Measurements from ENCODE around the gene MARS1.

MARS1 gene

GRCh38 chr12:57518920-57519795 is 31.3 kb downstream of the MARS1 start:
- no peak for DNase-seq

- peak in 1 of 2 experiments; percentile 46 for DNase-seq
Observed at GRCh38 chr12:57519796-57520052, 31.9 kb downstream of the MARS1 start.

- peak; percentile 97 to 99 for DNase-seq
Observed at GRCh38 chr12:57520053-57520818, 32.4 kb downstream of the MARS1 start, which contains the start of gene DDIT3. DDIT3 (minus strand) TSS chr12:57520514; CDS start chr12:57517406, 3,108 bp downstream.

- DNase-seq, result peak; percentile 61 to 64
Observed at GRCh38 chr12:57521525-57522010, 33.7 kb downstream of the MARS1 start.

- DNase-seq, result peak; percentile 89 to 91
Observed at GRCh38 chr12:57522011-57522886, 34.4 kb downstream of the MARS1 start, which contains the start of gene MBD6. MBD6 (plus strand) TSS chr12:57522824; CDS start chr12:57524304, 1,480 bp downstream.

GRCh38 chr12:57522887-57523705 is 35.2 kb downstream of the MARS1 start:
- DNase-seq, result peak; percentile 17 to 74

- peak in 1 of 2 experiments; percentile 41 for DNase-seq
Observed at GRCh38 chr12:57523706-57524614, 36.1 kb downstream of the MARS1 start.

GRCh38 chr12:57524814-57525614 is 37.1 kb downstream of the MARS1 start:
- no peak for DNase-seq

GRCh38 chr12:57525615-57526383 is 37.9 kb downstream of the MARS1 start:
- no peak for DNase-seq

GRCh38 chr12:57526477-57527126 is 38.7 kb downstream of the MARS1 start:
- no peak for DNase-seq

- DNase-seq, result no peak
Observed at GRCh38 chr12:57527184-57527583, 39.3 kb downstream of the MARS1 start.

- DNase-seq, result no peak
Observed at GRCh38 chr12:57528176-57528575, 40.3 kb downstream of the MARS1 start.

- DNase-seq, result no peak
Observed at GRCh38 chr12:57528831-57529555, 41.1 kb downstream of the MARS1 start.

GRCh38 chr12:57529831-57530230 is 42.0 kb downstream of the MARS1 start:
- DNase-seq, result no peak

- DNase-seq, result no peak
Observed at GRCh38 chr12:57530396-57531142, 42.7 kb downstream of the MARS1 start.

GRCh38 chr12:57531836-57532235 is 44.0 kb downstream of the MARS1 start:
- no peak for DNase-seq

- DNase-seq, result no peak
Observed at GRCh38 chr12:57533108-57533507, 45.2 kb downstream of the MARS1 start.
